Renal cortical epithelial cell (primary cell): Measurements from ENCODE around the gene MGAT5. TPM values are rescaled to one million over a fixed set of nuclear protein-coding genes. Genes with fewer than 3 reads are reported as not detected.

ENCODE experiments used
- DNase-seq: peaks from one replicate; pipeline ENCODE4 v3.0.0-alpha.2; 2011; ENCODE audit warnings: low read depth
- total RNA-seq: library from RNA; depleted of rRNA; stranded (reverse); fragments of >200 nt; gene quantifications from 2 replicates; pipeline ENCODE4 v1.2.3, GENCODE V29; 2014

MGAT5 gene
- total RNA-seq, 1 donor from 2014 or later = 39.1 TPM

- DNase-seq = no peak
These were observed 83.0 kb downstream of the MGAT5 start for GRCh38 chr2:134336921-134337320.

GRCh38 chr2:134337631-134338030 is 83.8 kb downstream of the MGAT5 start:
- no peak for DNase-seq

- DNase-seq = no peak
These were observed 84.3 kb downstream of the MGAT5 start for GRCh38 chr2:134338208-134338607.

GRCh38 chr2:134341476-134341875 is 87.6 kb downstream of the MGAT5 start:
- no peak for DNase-seq

- no peak for DNase-seq
These were observed 91.3 kb downstream of the MGAT5 start for GRCh38 chr2:134344954-134345697.

- no peak for DNase-seq
These were observed 92.3 kb downstream of the MGAT5 start for GRCh38 chr2:134346141-134346540.

- no peak for DNase-seq
These were observed 93.9 kb downstream of the MGAT5 start for GRCh38 chr2:134347756-134348155.

GRCh38 chr2:134348239-134348638 is 94.4 kb downstream of the MGAT5 start:
- DNase-seq = no peak

GRCh38 chr2:134348760-134349159 is 94.9 kb downstream of the MGAT5 start:
- DNase-seq = no peak

- no peak for DNase-seq
These were observed 97.1 kb downstream of the MGAT5 start for GRCh38 chr2:134351016-134351415.

GRCh38 chr2:134351899-134352298 is 98.0 kb downstream of the MGAT5 start:
- no peak for DNase-seq

GRCh38 chr2:134352844-134353243 is 99.0 kb downstream of the MGAT5 start:
- DNase-seq = no peak

GRCh38 chr2:134354611-134355010 is 100.7 kb downstream of the MGAT5 start:
- no peak for DNase-seq

- DNase-seq = no peak
These were observed 103.9 kb downstream of the MGAT5 start for GRCh38 chr2:134357814-134358213.

- peak; percentile 61 for DNase-seq
These were observed 105.7 kb downstream of the MGAT5 start for GRCh38 chr2:134359367-134360081.

GRCh38 chr2:134360745-134361487 is 107.0 kb downstream of the MGAT5 start:
- no peak for DNase-seq

GRCh38 chr2:134361648-134362047 is 107.8 kb downstream of the MGAT5 start:
- DNase-seq = no peak

- peak; percentile 71 for DNase-seq
These were observed 108.3 kb downstream of the MGAT5 start for GRCh38 chr2:134362152-134362668.

GRCh38 chr2:134362740-134363139 is 108.9 kb downstream of the MGAT5 start:
- no peak for DNase-seq

GRCh38 chr2:134365356-134365755 is 111.5 kb downstream of the MGAT5 start:
- no peak for DNase-seq

GRCh38 chr2:134366359-134366758 is 112.5 kb downstream of the MGAT5 start:
- DNase-seq = no peak

- DNase-seq = no peak
These were observed 113.3 kb downstream of the MGAT5 start for GRCh38 chr2:134367213-134367612.
